ENCODE data around the gene TMOD2.

The TMOD2 gene

DNA sequence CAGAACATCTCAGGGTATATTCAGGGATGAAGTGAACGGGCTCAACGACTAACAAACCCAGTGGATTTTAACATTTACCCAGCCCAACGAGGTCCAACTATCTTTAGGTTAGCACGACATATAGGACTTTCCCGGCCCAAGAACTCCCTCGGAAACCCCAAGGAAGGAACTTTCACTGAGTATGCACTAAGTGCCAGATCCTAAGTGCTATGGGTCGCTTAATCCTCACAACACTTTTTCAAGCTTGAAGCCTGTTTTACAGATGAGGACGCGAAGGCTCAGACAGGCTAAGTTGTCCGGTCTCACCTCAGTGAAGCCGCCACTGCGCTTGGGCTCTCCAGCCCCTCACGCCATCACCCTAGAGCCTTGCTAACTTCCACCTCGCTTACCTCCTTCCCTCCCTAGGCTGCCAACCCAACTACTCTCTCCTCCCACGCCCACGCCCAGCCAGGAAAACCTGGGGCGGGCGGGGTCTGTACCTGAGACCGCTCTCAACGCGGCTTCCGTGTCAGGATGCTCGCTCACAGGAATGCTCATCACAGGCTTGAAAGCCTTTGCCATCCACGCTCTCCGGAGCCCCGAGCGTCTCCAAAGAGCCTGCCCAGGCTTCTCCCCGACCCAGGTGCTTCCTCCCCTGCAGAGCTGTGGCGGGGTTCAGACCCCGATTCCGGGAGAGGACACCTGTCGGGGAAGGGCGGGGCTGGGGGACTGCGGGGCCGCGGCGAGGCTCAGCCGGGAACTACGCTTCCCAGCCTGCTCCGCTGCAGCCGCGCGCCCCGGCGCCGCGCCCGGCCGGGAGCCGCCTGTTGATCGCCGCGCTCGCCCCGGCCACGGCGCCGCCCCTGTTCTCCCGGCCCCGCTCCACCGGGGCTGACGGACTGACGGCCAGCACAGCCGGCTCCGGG, at the start of gene TMOD2:
Gene TMOD2 (plus strand): TSS at position 806 of the 905 bp plus-strand sequence. CDS start 14,845 bp downstream, outside the sequence.
- H3K4me3 ChIP-seq (ENCODE audit: low read depth, low read length) = peak within 1 kb of the TSS; percentile 57
- peak; percentile 59 for DNase-seq (ENCODE audit: low read depth)
- TF ChIP-seq MYC (IDR thresholded peaks at IDR 0.05; ENCODE audit: low read depth, low read length) (no peak; the same call in 1 of the 2 replicates), MAX (IDR thresholded peaks at IDR 0.05; ENCODE audit: low read depth, low read length) (no peak), POLR2A (IDR thresholded peaks at IDR 0.05; ENCODE audit: extremely low read depth, insufficient read length) (no peak)
- TF ChIP-seq, protein P1, sequence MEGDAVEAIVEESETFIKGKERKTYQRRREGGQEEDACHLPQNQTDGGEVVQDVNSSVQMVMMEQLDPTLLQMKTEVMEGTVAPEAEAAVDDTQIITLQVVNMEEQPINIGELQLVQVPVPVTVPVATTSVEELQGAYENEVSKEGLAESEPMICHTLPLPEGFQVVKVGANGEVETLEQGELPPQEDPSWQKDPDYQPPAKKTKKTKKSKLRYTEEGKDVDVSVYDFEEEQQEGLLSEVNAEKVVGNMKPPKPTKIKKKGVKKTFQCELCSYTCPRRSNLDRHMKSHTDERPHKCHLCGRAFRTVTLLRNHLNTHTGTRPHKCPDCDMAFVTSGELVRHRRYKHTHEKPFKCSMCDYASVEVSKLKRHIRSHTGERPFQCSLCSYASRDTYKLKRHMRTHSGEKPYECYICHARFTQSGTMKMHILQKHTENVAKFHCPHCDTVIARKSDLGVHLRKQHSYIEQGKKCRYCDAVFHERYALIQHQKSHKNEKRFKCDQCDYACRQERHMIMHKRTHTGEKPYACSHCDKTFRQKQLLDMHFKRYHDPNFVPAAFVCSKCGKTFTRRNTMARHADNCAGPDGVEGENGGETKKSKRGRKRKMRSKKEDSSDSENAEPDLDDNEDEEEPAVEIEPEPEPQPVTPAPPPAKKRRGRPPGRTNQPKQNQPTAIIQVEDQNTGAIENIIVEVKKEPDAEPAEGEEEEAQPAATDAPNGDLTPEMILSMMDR (IDR thresholded peaks at IDR 0.05; ENCODE audit: low read depth, low read length) = no peak

DNA sequence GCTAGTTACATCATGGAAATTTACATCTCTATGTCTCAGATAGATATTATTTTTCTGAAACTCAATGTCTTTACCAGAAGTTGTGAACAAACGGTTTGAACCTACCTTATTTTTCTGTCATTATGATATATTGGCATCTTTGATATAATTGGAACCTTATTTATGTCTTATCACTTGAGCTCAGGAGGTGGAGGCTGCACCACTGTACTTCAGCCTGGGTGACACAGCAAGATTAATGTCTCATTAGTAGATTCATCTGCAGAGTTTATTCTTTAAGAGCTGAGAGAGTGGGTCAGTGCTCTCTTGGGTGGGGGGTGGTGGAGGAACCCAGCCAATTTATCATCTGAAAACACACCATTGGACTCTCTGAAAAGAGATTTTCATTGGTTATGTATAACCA, 48.7 kb upstream of the TMOD2 start:
- TF ChIP-seq MYC (IDR thresholded peaks at IDR 0.05; ENCODE audit: low read depth, low read length) (no peak), POLR2A (IDR thresholded peaks at IDR 0.05; ENCODE audit: extremely low read depth, insufficient read length) (no peak), MAX (IDR thresholded peaks at IDR 0.05; ENCODE audit: low read depth, low read length) (no peak)
- TF ChIP-seq, protein P1 (IDR thresholded peaks at IDR 0.05; ENCODE audit: low read depth, low read length) = no peak
- DNase-seq (ENCODE audit: low read depth) = no peak
- no peak overlapping the region for H3K4me3 ChIP-seq (ENCODE audit: low read depth, low read length)

GRCh38 chr15:51706291-51706690, 45.1 kb upstream of the TMOD2 start:
- H3K4me3 ChIP-seq (ENCODE audit: low read depth, low read length) = no peak overlapping the region
- TF ChIP-seq MYC (IDR thresholded peaks at IDR 0.05; ENCODE audit: low read depth, low read length) (no peak), POLR2A (IDR thresholded peaks at IDR 0.05; ENCODE audit: extremely low read depth, insufficient read length) (no peak), MAX (IDR thresholded peaks at IDR 0.05; ENCODE audit: low read depth, low read length) (no peak)
- TF ChIP-seq, protein P1 (IDR thresholded peaks at IDR 0.05; ENCODE audit: low read depth, low read length) = no peak
- no peak for DNase-seq (ENCODE audit: low read depth)

DNA sequence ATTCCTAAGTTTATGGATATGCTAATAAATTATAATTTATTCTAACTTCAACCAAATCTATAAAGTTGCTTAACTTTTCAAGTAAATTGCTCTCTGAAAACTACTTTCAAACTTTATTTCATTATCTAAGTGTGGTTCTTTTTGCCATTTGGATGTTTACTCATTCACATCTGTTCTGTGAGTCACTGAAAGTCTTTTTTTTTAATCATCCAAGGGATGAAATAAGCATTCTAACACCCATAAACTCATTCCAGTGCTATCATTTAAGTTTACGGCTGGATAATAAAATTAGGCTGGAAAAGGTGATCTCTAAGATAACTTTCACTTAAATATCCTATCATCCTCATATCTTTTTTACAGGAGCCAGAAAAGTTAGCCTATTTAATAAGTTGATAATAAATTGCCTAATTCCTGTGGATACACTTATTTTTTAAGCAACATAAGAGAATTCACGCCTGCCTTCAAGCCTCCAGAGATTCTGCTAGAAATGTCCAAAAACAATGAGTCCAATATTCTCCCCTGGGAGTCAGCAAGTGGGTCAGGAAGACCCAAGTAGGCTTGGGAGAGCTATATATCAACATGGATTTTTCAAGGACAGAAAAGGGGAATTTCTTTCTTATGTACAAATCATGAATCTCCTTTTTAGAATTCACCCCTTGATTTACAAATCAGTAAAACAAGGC, 44.3 kb upstream of the TMOD2 start:
- no peak for TF ChIP-seq MAX (IDR thresholded peaks at IDR 0.05; ENCODE audit: low read depth, low read length)
- no peak for TF ChIP-seq MYC (IDR thresholded peaks at IDR 0.05; ENCODE audit: low read depth, low read length)
- TF ChIP-seq, protein P1 (IDR thresholded peaks at IDR 0.05; ENCODE audit: low read depth, low read length) = no peak
- TF ChIP-seq POLR2A (IDR thresholded peaks at IDR 0.05; ENCODE audit: extremely low read depth, insufficient read length) = no peak
- DNase-seq (ENCODE audit: low read depth) = no peak
- H3K4me3 ChIP-seq (ENCODE audit: low read depth, low read length) = no peak overlapping the region

DNA sequence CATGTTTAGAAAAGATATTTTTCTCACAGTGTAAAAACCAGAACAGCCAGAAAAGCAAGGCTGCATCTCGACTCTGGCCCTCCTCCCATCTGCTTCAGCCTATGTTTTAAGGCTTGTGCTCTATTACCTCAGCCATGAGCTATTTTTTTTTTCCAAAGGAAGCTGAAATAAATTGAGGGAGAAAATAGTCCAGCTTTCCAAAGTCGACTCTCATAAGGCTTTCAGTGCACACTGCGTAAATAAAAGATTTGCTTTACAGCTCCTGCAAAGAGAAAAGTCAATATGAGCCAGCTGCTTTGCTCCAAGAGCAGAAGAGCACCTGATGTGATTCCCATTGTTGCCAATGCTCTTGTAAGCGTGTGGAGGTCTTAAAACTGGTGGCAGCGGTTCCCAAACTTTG, 43.4 kb upstream of the TMOD2 start:
- TF ChIP-seq, protein P1 (IDR thresholded peaks at IDR 0.05; ENCODE audit: low read depth, low read length) = no peak
- no peak for TF ChIP-seq MYC (IDR thresholded peaks at IDR 0.05; ENCODE audit: low read depth, low read length)
- no peak for TF ChIP-seq POLR2A (IDR thresholded peaks at IDR 0.05; ENCODE audit: extremely low read depth, insufficient read length)
- no peak for TF ChIP-seq MAX (IDR thresholded peaks at IDR 0.05; ENCODE audit: low read depth, low read length)
- H3K4me3 ChIP-seq (ENCODE audit: low read depth, low read length) = no peak overlapping the region
- DNase-seq (ENCODE audit: low read depth) = no peak
